Measurements from ENCODE around the gene TUBD1.

GRCh38 chr17:59811209-59811608, 81.5 kb downstream of the TUBD1 start:
- TF ChIP-seq CTCF (IDR thresholded peaks at IDR 0.05) = no peak
- no peak for TF ChIP-seq POLR2A (IDR thresholded peaks at IDR 0.05)
